SU-DHL-6 (cell line): ENCODE measurements around the gene ZDHHC20.

Source experiments
- EZH2phosphoT487 ChIP-seq: fragments of 200-600 bp; sonication (generic), shearing (Covaris generic); conservative IDR thresholded peaks from 2 replicates; pipeline ENCODE4 v1.6.1; 2018; ENCODE audit warnings: mild to moderate bottlenecking, antibody characterized with exemption, low read length, moderate library complexity, mixed read lengths
- TF ChIP-seq, protein P1 (sequence below): fragments of 200-600 bp; sonication (generic); IDR thresholded peaks from one replicate; pipeline ENCODE4 v1.5.1; 2017; ENCODE audit warnings: antibody characterized with exemption, mild to moderate bottlenecking, low read length, moderate library complexity; ENCODE audit not compliant: insufficient read depth, poor library complexity, severe bottlenecking

DNA sequence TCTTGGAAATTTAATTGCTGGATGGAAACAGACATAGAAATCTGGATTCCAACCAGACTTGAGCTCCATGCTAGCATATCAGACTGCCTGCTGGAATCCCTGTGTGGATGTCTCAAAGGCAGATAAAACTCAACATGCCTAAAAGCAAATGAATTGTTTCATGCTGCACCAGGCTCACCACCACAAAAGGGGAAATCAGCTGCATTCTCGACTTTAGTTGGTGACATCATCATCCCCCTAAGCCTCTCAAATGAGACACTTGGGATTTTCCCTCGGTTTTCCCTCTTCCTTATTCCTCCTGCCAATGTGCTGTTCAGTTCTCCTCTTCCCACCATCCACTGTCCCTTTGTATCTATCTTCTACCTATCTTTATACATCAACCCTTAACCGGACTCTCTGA lies 134.3 kb downstream of the ZDHHC20 start:
- TF ChIP-seq, protein P1, sequence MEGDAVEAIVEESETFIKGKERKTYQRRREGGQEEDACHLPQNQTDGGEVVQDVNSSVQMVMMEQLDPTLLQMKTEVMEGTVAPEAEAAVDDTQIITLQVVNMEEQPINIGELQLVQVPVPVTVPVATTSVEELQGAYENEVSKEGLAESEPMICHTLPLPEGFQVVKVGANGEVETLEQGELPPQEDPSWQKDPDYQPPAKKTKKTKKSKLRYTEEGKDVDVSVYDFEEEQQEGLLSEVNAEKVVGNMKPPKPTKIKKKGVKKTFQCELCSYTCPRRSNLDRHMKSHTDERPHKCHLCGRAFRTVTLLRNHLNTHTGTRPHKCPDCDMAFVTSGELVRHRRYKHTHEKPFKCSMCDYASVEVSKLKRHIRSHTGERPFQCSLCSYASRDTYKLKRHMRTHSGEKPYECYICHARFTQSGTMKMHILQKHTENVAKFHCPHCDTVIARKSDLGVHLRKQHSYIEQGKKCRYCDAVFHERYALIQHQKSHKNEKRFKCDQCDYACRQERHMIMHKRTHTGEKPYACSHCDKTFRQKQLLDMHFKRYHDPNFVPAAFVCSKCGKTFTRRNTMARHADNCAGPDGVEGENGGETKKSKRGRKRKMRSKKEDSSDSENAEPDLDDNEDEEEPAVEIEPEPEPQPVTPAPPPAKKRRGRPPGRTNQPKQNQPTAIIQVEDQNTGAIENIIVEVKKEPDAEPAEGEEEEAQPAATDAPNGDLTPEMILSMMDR, result no peak
- no peak for TF ChIP-seq EZH2phosphoT487
